ENCODE data around the gene HS3ST4. TPM values are rescaled to one million over a fixed set of nuclear protein-coding genes. Genes with fewer than 3 reads are reported as not detected.

Gene HS3ST4
- total RNA-seq, 6 experiments from 2014 or later, result not detected

GRCh38 chr16:25959221-25959620, 267.5 kb downstream of the HS3ST4 start:
- intact Hi-C loops (cut with DNase I), result no loop called here
- no peak for ATAC-seq

GRCh38 chr16:25966172-25967097, 274.7 kb downstream of the HS3ST4 start:
- TF ChIP-seq CTCF (IDR thresholded peaks at IDR 0.05) (no peak), POLR2A (IDR thresholded peaks at IDR 0.05) (no peak)
- H3K4me1 ChIP-seq, result no peaks in the 10 kb centered on the region
- no peaks in the 10 kb centered on the region for H3K27me3 ChIP-seq
- H3K9me3 ChIP-seq, result no peaks in the 10 kb centered on the region
- H3K4me3 ChIP-seq, result no peak overlapping the region
- WGBS (ENCODE audit: insufficient coverage, low coverage, low lambda C conversion rate, missing lambda C conversion rate), result 27% methylated on average over 1 of the region's 1 CpG
- no peak overlapping the region for H3K27ac ChIP-seq
- ATAC-seq (no peak), DNase-seq (no peak)
- intact Hi-C loops (cut with DNase I), result no loop called here
- no peaks in the 10 kb centered on the region for H3K36me3 ChIP-seq

More at GRCh38 chr16:25959221-25959620, 267.5 kb downstream of the HS3ST4 start:
- H3K9me3 ChIP-seq, result no peaks in the 10 kb centered on the region
- H3K4me1 ChIP-seq, result no peaks in the 10 kb centered on the region
- no peaks in the 10 kb centered on the region for H3K27me3 ChIP-seq
- WGBS (ENCODE audit: insufficient coverage, low coverage, low lambda C conversion rate, missing lambda C conversion rate), result 46% methylated on average over 2 of the region's 2 CpGs
- TF ChIP-seq POLR2A (IDR thresholded peaks at IDR 0.05) (no peak), CTCF (IDR thresholded peaks at IDR 0.05) (no peak)
- H3K4me3 ChIP-seq, result no peak overlapping the region
- H3K36me3 ChIP-seq, result no peaks in the 10 kb centered on the region
- DNase-seq, result no peak
- no peak overlapping the region for H3K27ac ChIP-seq

- Histone ChIP-seq H3K4me1 (no peaks in the 10 kb centered on the region), H3K4me3 (no peak overlapping the region), H3K9me3 (no peaks in the 10 kb centered on the region), H3K36me3 (no peaks in the 10 kb centered on the region), H3K27ac (no peak overlapping the region), H3K27me3 (no peaks in the 10 kb centered on the region)
- intact Hi-C loops (cut with DNase I), result no loop called here
- no peak for TF ChIP-seq POLR2A (IDR thresholded peaks at IDR 0.05)
- no peak for DNase-seq
- no peak for ATAC-seq
- WGBS (ENCODE audit: insufficient coverage, low coverage, low lambda C conversion rate, missing lambda C conversion rate), result 76% methylated on average over 4 of the region's 4 CpGs
Measured at GRCh38 chr16:25977121-25977520, 285.4 kb downstream of the HS3ST4 start.

GRCh38 chr16:25978218-25978617, 286.5 kb downstream of the HS3ST4 start:
- no peak overlapping the region for H3K4me3 ChIP-seq
- TF ChIP-seq POLR2A (IDR thresholded peaks at IDR 0.05) (no peak), CTCF (IDR thresholded peaks at IDR 0.05) (no peak)
- no peak overlapping the region for H3K27ac ChIP-seq
- H3K4me1 ChIP-seq, result no peaks in the 10 kb centered on the region
- ATAC-seq (no peak), DNase-seq (no peak)
- no peaks in the 10 kb centered on the region for H3K27me3 ChIP-seq
- H3K36me3 ChIP-seq, result no peaks in the 10 kb centered on the region
- intact Hi-C loops (cut with DNase I), result no loop called here
- no peaks in the 10 kb centered on the region for H3K9me3 ChIP-seq

- ATAC-seq (no peak), DNase-seq (no peak)
- no peaks in the 10 kb centered on the region for H3K4me1 ChIP-seq
- H3K4me3 ChIP-seq, result no peak overlapping the region
- H3K27ac ChIP-seq, result no peak overlapping the region
- H3K36me3 ChIP-seq, result no peaks in the 10 kb centered on the region
- TF ChIP-seq CTCF (IDR thresholded peaks at IDR 0.05) (no peak), POLR2A (IDR thresholded peaks at IDR 0.05) (no peak)
- H3K27me3 ChIP-seq, result no peaks in the 10 kb centered on the region
- intact Hi-C loops (cut with DNase I), result no loop called here
- H3K9me3 ChIP-seq, result no peaks in the 10 kb centered on the region
- WGBS (ENCODE audit: insufficient coverage, low coverage, low lambda C conversion rate, missing lambda C conversion rate), result 57% methylated on average over 6 of the region's 6 CpGs
Measured at GRCh38 chr16:25988084-25988483, 296.3 kb downstream of the HS3ST4 start.
